ACC112 (cell line): ENCODE data around the gene HOXA13.

Source experiments
- H2AFZ ChIP-seq: fragments of 200-600 bp; sonication (generic); one replicate; pipeline ENCODE4 v1.6.0; 2017; ENCODE audit warnings: antibody characterized with exemption, low read length; ENCODE audit not compliant: unreplicated experiment
- H3K27ac ChIP-seq: fragments of 200-600 bp; sonication (generic); 2 replicates; pipeline ENCODE4 v1.5.1; 2014; ENCODE audit warnings: low read depth, mild to moderate bottlenecking, antibody characterized with exemption, low read length, moderate library complexity
- H3K27me3 ChIP-seq: fragments of 200-600 bp; sonication (generic); 2 replicates; pipeline ENCODE4 v1.6.1; 2014; ENCODE audit warnings: mild to moderate bottlenecking, antibody characterized with exemption, low read length, moderate library complexity, mixed read lengths; ENCODE audit not compliant: insufficient read depth
- H3K36me3 ChIP-seq: fragments of 200-600 bp; sonication (generic); 2 replicates; pipeline ENCODE4 v1.6.1; 2016; ENCODE audit warnings: mild to moderate bottlenecking, antibody characterized with exemption, low read length, moderate library complexity, mixed read lengths; ENCODE audit not compliant: insufficient read depth
- H3K4me1 ChIP-seq: fragments of 200-600 bp; sonication (generic); one replicate; pipeline ENCODE4 v1.6.1; 2016; ENCODE audit warnings: low read length, mixed read lengths; ENCODE audit not compliant: insufficient read depth, unreplicated experiment, control insufficient read depth
- H3K4me3 ChIP-seq: fragments of 200-600 bp; sonication (generic); 2 replicates; pipeline ENCODE4 v1.5.1; 2014; ENCODE audit warnings: mild to moderate bottlenecking, low read depth, low read length
- H3K79me2 ChIP-seq: fragments of 200-600 bp; sonication (generic); one replicate; pipeline ENCODE4 v1.6.0; 2016; ENCODE audit warnings: low read length; ENCODE audit not compliant: control insufficient read depth, unreplicated experiment, insufficient read depth

Gene HOXA13

GRCh38 chr7:27182861-27183681 is 16.8 kb downstream of the HOXA13 start:
- peaks cover 3% of the 10 kb centered on the region for H3K4me1 ChIP-seq
- peaks cover 90% of the 10 kb centered on the region for H3K27me3 ChIP-seq
- H3K36me3 ChIP-seq: no peaks in the 10 kb centered on the region
- no peaks in the 10 kb centered on the region for H3K79me2 ChIP-seq
- H2AFZ ChIP-seq: no peak overlapping the region
- H3K27ac ChIP-seq: no peak overlapping the region
- H3K4me3 ChIP-seq: peak overlapping the region; percentile 78

- Histone ChIP-seq H3K27ac (no peak overlapping the region), H3K36me3 (no peaks in the 10 kb centered on the region), H3K4me3 (no peak overlapping the region), H3K79me2 (no peaks in the 10 kb centered on the region), H3K4me1 (peaks cover 3% of the 10 kb centered on the region), H3K27me3 (peaks cover 88% of the 10 kb centered on the region), H2AFZ (no peak overlapping the region)
Measured at GRCh38 chr7:27182285-27182841, 17.5 kb downstream of the HOXA13 start.

GRCh38 chr7:27181795-27182275 is 18.1 kb downstream of the HOXA13 start:
- Histone ChIP-seq H3K4me3 (no peak overlapping the region), H3K27me3 (peaks cover 85% of the 10 kb centered on the region), H3K27ac (no peak overlapping the region), H3K4me1 (peaks cover 3% of the 10 kb centered on the region), H3K36me3 (no peaks in the 10 kb centered on the region), H2AFZ (no peak overlapping the region), H3K79me2 (no peaks in the 10 kb centered on the region)

- no peak overlapping the region for H2AFZ ChIP-seq
- peaks cover 85% of the 10 kb centered on the region for H3K27me3 ChIP-seq
- no peaks in the 10 kb centered on the region for H3K36me3 ChIP-seq
- H3K27ac ChIP-seq: no peak overlapping the region
- no peaks in the 10 kb centered on the region for H3K79me2 ChIP-seq
- H3K4me1 ChIP-seq: peaks cover 3% of the 10 kb centered on the region
- H3K4me3 ChIP-seq: no peak overlapping the region
Measured at GRCh38 chr7:27180431-27181420, 19.2 kb downstream of the HOXA13 start.

- H3K4me1 ChIP-seq: peaks cover 3% of the 10 kb centered on the region
- H3K27ac ChIP-seq: no peak overlapping the region
- H3K36me3 ChIP-seq: no peaks in the 10 kb centered on the region
- no peak overlapping the region for H2AFZ ChIP-seq
- peaks cover 85% of the 10 kb centered on the region for H3K27me3 ChIP-seq
- no peaks in the 10 kb centered on the region for H3K79me2 ChIP-seq
- H3K4me3 ChIP-seq: peak overlapping the region; percentile 54
Measured at GRCh38 chr7:27179503-27180430, 20.1 kb downstream of the HOXA13 start.

- Histone ChIP-seq H3K4me3 (peak overlapping the region; percentile 54; the same call in 1 of the 2 replicates), H3K27me3 (peaks cover 86% of the 10 kb centered on the region), H2AFZ (no peak overlapping the region), H3K79me2 (no peaks in the 10 kb centered on the region), H3K4me1 (peaks cover 3% of the 10 kb centered on the region), H3K27ac (no peak overlapping the region), H3K36me3 (no peaks in the 10 kb centered on the region)
Measured at GRCh38 chr7:27179030-27179429, 20.9 kb downstream of the HOXA13 start.

GRCh38 chr7:27178366-27178765 is 21.5 kb downstream of the HOXA13 start:
- Histone ChIP-seq H3K27ac (no peak overlapping the region), H3K79me2 (no peaks in the 10 kb centered on the region), H3K4me1 (peaks cover 3% of the 10 kb centered on the region), H3K36me3 (no peaks in the 10 kb centered on the region), H2AFZ (no peak overlapping the region), H3K4me3 (no peak overlapping the region), H3K27me3 (peaks cover 86% of the 10 kb centered on the region)

- Histone ChIP-seq H3K27me3 (peaks cover 86% of the 10 kb centered on the region), H3K79me2 (no peaks in the 10 kb centered on the region)
Measured at GRCh38 chr7:27177795-27178320, 22.0 kb downstream of the HOXA13 start.

GRCh38 chr7:27176962-27177794 is 22.7 kb downstream of the HOXA13 start:
- peaks cover 86% of the 10 kb centered on the region for H3K27me3 ChIP-seq
- H3K79me2 ChIP-seq: no peaks in the 10 kb centered on the region
- H3K36me3 ChIP-seq: no peaks in the 10 kb centered on the region
- H3K27ac ChIP-seq: no peak overlapping the region
- no peak overlapping the region for H3K4me3 ChIP-seq
- no peak overlapping the region for H2AFZ ChIP-seq
- H3K4me1 ChIP-seq: peaks cover 3% of the 10 kb centered on the region

More at GRCh38 chr7:27177795-27178320, 22.0 kb downstream of the HOXA13 start:
- H3K4me1 ChIP-seq: peaks cover 3% of the 10 kb centered on the region
- no peaks in the 10 kb centered on the region for H3K36me3 ChIP-seq
- no peak overlapping the region for H3K27ac ChIP-seq
- no peak overlapping the region for H2AFZ ChIP-seq
- no peak overlapping the region for H3K4me3 ChIP-seq
